ENCODE measurements around the gene PRDM13. TPM values are rescaled to one million over a fixed set of nuclear protein-coding genes. Genes with fewer than 3 reads are reported as not detected.
A peak's percentile ranks its signal among the peaks of the same experiment; 100 is the strongest.

The PRDM13 gene
- total RNA-seq: not detected
- total RNA-seq: 0 reads per million in 2 donors

DNA sequence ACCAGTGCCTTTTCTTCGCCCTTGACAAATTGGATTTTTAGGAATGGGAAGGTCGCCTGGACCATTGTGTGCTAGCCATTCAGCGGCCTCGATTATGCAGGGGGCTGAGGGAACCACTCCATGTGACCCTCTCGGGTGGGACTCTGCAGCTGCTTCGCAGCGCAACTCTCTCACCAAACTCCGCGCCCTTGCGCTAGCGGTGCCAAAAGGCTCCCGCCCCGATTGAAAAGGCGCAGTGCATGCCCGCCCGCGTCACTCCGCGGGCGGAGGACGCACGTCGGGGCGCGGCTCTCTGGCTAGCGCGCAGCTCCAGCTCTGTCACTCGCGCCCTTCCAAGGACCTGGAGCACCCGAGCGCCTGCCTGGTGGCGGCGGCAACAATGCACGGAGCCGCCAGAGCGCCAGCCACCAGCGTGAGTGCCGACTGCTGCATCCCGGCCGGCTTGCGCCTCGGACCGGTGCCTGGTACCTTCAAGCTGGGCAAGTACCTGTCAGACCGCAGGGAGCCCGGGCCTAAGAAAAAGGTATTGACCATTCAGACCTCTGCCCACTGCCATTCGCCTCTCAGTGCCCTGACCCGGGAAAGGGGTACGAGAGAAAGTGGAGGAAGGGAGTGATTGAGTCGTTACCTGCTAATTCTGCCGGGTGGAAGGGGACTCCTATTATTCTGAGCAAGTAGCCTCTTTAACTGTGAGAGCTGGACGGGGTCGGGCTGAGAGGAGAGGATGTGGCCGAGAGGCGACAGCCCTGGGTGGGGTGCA lies at the start of gene PRDM13:
PRDM13 (plus strand) TSS at position 178 of the 760 bp plus-strand sequence; CDS start at position 380, 202 bp downstream.
- H3K9me3 ChIP-seq (ENCODE audit: control insufficient read depth, low read length, poor library complexity, severe bottlenecking): peaks cover 20% of the 10 kb centered on the region
- no peak for ATAC-seq
- peaks cover 92% of the 10 kb centered on the region for H3K27me3 Mint-ChIP-seq
- peak within 1 kb of the TSS; percentile 39 for H3K4me3 Mint-ChIP-seq
- DNase-seq: no peak
- no peaks in the 10 kb centered on the region for H3K36me3 Mint-ChIP-seq (ENCODE audit: low read depth)
- peaks cover 28% of the 10 kb centered on the region for H3K4me1 Mint-ChIP-seq
- H3K27ac Mint-ChIP-seq: peak within 1 kb of the TSS; percentile 75

GRCh38 chr6:99559057-99559456 lies 47.6 kb upstream of the PRDM13 start:
- DNase-seq: no peak
- ATAC-seq: no peak
- Mint-ChIP-seq H3K4me3 (no peak overlapping the region), H3K36me3 (ENCODE audit: low read depth) (peaks cover 7% of the 10 kb centered on the region), H3K4me1 (peaks cover 13% of the 10 kb centered on the region), H3K27ac (no peak overlapping the region), H3K27me3 (no peaks in the 10 kb centered on the region)
- H3K9me3 ChIP-seq (ENCODE audit: control insufficient read depth, low read length, poor library complexity, severe bottlenecking): peaks cover 2% of the 10 kb centered on the region

- H3K9me3 ChIP-seq (ENCODE audit: control insufficient read depth, low read length, poor library complexity, severe bottlenecking): peaks cover 2% of the 10 kb centered on the region
- ATAC-seq: no peak
- Mint-ChIP-seq H3K27ac (no peak overlapping the region), H3K27me3 (no peaks in the 10 kb centered on the region), H3K4me1 (peaks cover 18% of the 10 kb centered on the region), H3K36me3 (ENCODE audit: low read depth) (peaks cover 7% of the 10 kb centered on the region), H3K4me3 (no peak overlapping the region)
- no peak for DNase-seq
These were observed 46.0 kb upstream of the PRDM13 start for GRCh38 chr6:99560668-99561067.

DNA sequence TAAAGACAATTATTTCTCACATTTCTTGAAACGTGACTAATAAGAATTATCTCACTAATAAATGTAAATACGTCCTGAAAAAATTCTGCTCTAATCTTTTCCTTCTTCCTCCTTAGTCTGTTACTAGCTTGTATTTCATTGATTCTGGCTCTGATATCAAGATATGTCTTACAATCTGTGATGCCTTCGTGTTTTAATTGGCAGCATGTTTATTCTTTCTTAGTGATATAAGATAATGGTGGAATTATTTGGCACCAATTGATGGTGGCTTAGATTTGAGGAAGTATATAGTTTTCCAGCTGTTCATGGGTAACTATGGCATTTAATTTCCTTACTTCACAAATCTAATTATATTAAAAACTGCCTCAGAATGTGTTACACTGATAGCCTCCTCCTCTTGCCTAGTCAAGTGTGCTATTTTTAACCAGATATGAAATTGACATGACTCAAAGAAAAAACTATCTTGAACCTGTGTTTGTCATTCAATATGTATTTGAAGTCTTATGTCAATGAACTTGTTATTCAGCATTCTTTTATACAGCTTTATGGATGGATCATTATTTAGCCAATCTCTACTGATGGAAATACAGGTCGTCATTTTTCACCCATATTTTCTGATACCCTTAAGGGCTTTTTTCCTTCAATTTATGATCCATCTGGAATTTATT lies 43.4 kb upstream of the PRDM13 start:
- no peaks in the 10 kb centered on the region for H3K9me3 ChIP-seq (ENCODE audit: control insufficient read depth, low read length, poor library complexity, severe bottlenecking)
- Mint-ChIP-seq H3K36me3 (ENCODE audit: low read depth) (peaks cover 2% of the 10 kb centered on the region), H3K27me3 (no peaks in the 10 kb centered on the region), H3K4me3 (no peak overlapping the region), H3K27ac (no peak overlapping the region), H3K4me1 (peaks cover 26% of the 10 kb centered on the region)
- no peak for DNase-seq
- no peak for ATAC-seq

DNA sequence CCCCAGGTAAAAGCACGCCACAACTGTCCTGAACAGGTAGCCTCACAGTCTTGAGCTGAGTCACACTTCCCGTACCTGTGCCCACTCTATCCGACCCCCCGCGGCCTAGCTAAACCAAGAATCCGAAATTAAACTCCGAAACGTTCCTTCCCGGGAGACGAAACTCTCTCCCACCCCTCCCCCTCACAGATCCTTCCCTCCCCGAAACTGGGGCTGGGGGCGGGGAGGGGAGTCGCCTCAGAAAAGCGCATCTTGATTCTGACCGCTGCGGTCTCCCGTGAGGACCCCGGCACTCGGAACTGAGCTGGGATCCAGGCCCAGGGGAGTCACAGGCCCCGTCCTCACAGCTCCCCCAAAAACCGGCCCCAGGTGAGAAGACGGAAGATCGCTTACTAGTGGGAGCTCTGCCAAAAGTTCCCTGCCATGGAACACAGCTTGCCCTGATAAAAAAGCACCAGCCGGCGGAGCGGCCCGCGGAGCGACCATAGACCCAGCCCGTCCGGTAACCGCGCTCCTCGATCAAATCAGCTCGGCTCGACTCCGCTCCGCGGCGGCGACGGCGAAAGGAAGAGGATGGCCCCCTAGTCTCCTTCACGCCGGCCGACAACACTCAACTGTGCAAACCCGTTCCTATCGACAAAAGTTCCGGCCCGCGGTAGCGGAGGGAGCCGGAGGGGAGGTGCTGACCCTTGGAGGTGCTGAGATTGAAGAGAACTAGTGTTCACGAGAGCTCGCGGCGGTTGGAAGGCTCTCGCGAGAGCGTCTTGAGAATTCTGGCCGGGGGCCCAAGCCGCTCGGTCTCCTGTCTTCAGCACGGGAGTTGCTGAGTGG lies 38.3 kb upstream of the PRDM13 start, which contains the start of gene CCNC:
CCNC (minus strand) TSS at position 558 of the 831 bp plus-strand sequence; CDS start at position 425, 133 bp downstream.
- peaks cover 26% of the 10 kb centered on the region for H3K4me1 Mint-ChIP-seq
- DNase-seq: peak; percentile 65 to 86 (median 74)
- no peaks in the 10 kb centered on the region for H3K9me3 ChIP-seq (ENCODE audit: control insufficient read depth, low read length, poor library complexity, severe bottlenecking)
- ATAC-seq: peak; percentile 97
- H3K36me3 Mint-ChIP-seq (ENCODE audit: low read depth): peaks cover 3% of the 10 kb centered on the region
- H3K4me3 Mint-ChIP-seq: peak within 1 kb of the TSS; percentile 100
- peak within 1 kb of the TSS; percentile 99 for H3K27ac Mint-ChIP-seq
- no peaks in the 10 kb centered on the region for H3K27me3 Mint-ChIP-seq

- Mint-ChIP-seq H3K4me3 (no peak overlapping the region), H3K36me3 (ENCODE audit: low read depth) (no peaks in the 10 kb centered on the region), H3K27ac (no peak overlapping the region), H3K4me1 (peaks cover 8% of the 10 kb centered on the region), H3K27me3 (peaks cover 6% of the 10 kb centered on the region)
- no peak for ATAC-seq
- no peaks in the 10 kb centered on the region for H3K9me3 ChIP-seq (ENCODE audit: control insufficient read depth, low read length, poor library complexity, severe bottlenecking)
- DNase-seq: no peak
These were observed 32.5 kb upstream of the PRDM13 start for GRCh38 chr6:99573980-99574617.

DNA sequence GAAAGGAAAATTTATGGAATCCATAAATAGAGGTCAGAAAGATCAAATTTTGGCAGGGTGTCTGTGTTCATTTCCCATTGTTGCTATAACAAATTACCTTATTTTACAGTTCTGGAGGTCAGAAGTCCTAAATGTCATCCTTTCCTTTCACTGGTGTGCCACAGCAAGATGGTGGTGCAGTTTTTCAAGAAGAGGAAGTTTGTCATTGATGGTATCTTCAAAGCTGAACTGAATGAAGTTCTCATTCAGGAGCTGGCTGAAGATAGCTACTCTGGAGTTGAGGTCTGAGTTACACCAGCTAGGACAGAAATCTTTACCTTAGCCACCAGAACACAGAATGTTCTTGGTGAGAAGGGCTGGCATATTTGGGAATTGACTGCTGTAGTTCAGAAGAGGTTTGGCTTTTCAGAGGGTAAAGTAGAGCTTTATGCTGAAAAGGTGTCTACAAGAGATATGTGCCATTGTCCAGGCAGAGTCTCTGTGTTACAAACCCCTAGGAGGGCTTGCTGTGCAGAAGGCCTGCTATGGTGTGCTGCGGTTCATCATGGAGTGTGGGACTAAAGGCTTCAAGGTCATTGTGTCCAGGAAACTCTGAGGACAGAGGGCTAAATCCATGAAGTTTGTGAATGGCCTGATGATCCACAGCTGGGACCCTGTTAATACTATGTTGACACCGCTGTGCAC lies 30.9 kb upstream of the PRDM13 start:
- peaks cover 8% of the 10 kb centered on the region for H3K4me1 Mint-ChIP-seq
- no peaks in the 10 kb centered on the region for H3K36me3 Mint-ChIP-seq (ENCODE audit: low read depth)
- ATAC-seq (no peak), DNase-seq (no peak)
- no peaks in the 10 kb centered on the region for H3K9me3 ChIP-seq (ENCODE audit: control insufficient read depth, low read length, poor library complexity, severe bottlenecking)
- no peak overlapping the region for H3K27ac Mint-ChIP-seq
- peaks cover 9% of the 10 kb centered on the region for H3K27me3 Mint-ChIP-seq
- H3K4me3 Mint-ChIP-seq: no peak overlapping the region

DNA sequence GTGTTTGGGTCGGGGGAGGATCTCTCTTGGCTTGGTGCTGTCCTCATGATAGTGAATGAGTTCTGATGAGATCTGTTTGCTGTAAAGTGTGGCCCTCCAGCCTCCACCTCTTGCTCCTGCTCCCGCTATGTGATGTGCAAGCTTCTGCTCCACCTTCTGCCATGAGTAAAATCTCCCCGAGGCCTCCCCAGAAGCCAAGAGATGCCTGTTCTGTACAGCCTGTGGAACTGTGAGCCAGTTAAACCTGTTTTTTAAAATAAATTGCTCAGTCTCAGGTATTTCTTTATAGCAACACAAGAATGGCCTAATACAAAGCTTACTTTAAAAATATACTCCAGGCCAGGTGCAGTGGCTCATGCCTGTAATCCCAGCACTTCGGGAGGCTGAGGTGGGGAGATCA lies 26.9 kb upstream of the PRDM13 start:
- Mint-ChIP-seq H3K27ac (no peak overlapping the region), H3K36me3 (ENCODE audit: low read depth) (no peaks in the 10 kb centered on the region), H3K27me3 (peaks cover 14% of the 10 kb centered on the region), H3K4me3 (no peak overlapping the region), H3K4me1 (no peaks in the 10 kb centered on the region)
- no peaks in the 10 kb centered on the region for H3K9me3 ChIP-seq (ENCODE audit: control insufficient read depth, low read length, poor library complexity, severe bottlenecking)
- ATAC-seq: no peak
- DNase-seq: no peak

DNA sequence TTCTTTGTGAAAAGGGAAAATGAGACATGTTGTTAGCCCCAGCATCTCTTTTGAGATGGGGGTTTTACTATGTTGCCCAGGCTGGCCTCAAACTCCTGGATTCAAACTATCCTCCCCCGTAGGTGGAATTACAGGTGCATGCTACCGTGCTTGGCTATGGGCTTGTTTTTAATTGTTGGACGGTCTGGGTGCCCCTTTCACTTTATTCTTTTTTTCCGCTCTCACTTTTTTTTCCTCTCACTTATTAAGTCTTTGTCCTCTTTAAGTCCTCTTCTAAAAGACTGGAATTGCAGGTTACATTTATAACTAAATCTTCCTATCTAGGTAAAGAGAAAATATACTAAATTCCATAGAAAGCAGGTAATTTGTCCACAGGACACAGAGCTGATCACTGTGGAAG lies 18.8 kb upstream of the PRDM13 start:
- H3K27ac Mint-ChIP-seq: no peak overlapping the region
- H3K27me3 Mint-ChIP-seq: peaks cover 44% of the 10 kb centered on the region
- peaks cover 21% of the 10 kb centered on the region for H3K4me1 Mint-ChIP-seq
- peak overlapping the region; percentile 92 for H3K4me3 Mint-ChIP-seq
- no peaks in the 10 kb centered on the region for H3K9me3 ChIP-seq (ENCODE audit: control insufficient read depth, low read length, poor library complexity, severe bottlenecking)
- H3K36me3 Mint-ChIP-seq (ENCODE audit: low read depth): peaks cover 3% of the 10 kb centered on the region
- DNase-seq: no peak
- ATAC-seq: no peak

GRCh38 chr6:99588618-99589289 lies 17.9 kb upstream of the PRDM13 start:
- peak overlapping the region; percentile 21 for H3K27ac Mint-ChIP-seq
- peaks cover 21% of the 10 kb centered on the region for H3K4me1 Mint-ChIP-seq
- H3K36me3 Mint-ChIP-seq (ENCODE audit: low read depth): peaks cover 3% of the 10 kb centered on the region
- DNase-seq (peak; percentile 41 to 53 (median 41)), ATAC-seq (peak; percentile 89)
- peaks cover 51% of the 10 kb centered on the region for H3K27me3 Mint-ChIP-seq
- no peaks in the 10 kb centered on the region for H3K9me3 ChIP-seq (ENCODE audit: control insufficient read depth, low read length, poor library complexity, severe bottlenecking)
- H3K4me3 Mint-ChIP-seq: peak overlapping the region; percentile 92

GRCh38 chr6:99589290-99589672 lies 17.4 kb upstream of the PRDM13 start:
- H3K27ac Mint-ChIP-seq: no peak overlapping the region
- DNase-seq: no peak

More at GRCh38 chr6:99589290-99589672, 17.4 kb upstream of the PRDM13 start:
- no peaks in the 10 kb centered on the region for H3K9me3 ChIP-seq (ENCODE audit: control insufficient read depth, low read length, poor library complexity, severe bottlenecking)
- Mint-ChIP-seq H3K4me3 (peak overlapping the region; percentile 92), H3K4me1 (peaks cover 21% of the 10 kb centered on the region), H3K36me3 (ENCODE audit: low read depth) (peaks cover 3% of the 10 kb centered on the region), H3K27me3 (peaks cover 57% of the 10 kb centered on the region)
- peak; percentile 29 for ATAC-seq

Data from T-helper 17 cell (primary cell).